ENCODE measurements around the gene HIVEP3. TPM values are rescaled to one million over a fixed set of nuclear protein-coding genes. Genes with fewer than 3 reads are reported as not detected.

Gene HIVEP3
- polyA plus RNA-seq, 1 donor (not counting 4 experiments of a cell fraction or from before 2014, with no cell fraction given), result 1.1 TPM

GRCh38 chr1:41775956-41776585, 142.7 kb downstream of the HIVEP3 start:
- peaks cover 5% of the 10 kb centered on the region for H3K4me1 ChIP-seq (ENCODE audit: control insufficient read depth, extremely low read depth, insufficient read depth, low read length)
- FAIRE-seq (no peak), DNase-seq (ENCODE audit: low read depth, low spot score) (no peak)
- H3K27ac ChIP-seq (ENCODE audit: control insufficient read depth, insufficient read depth, low read length), result no peak overlapping the region
- no peak overlapping the region for H2AFZ ChIP-seq (ENCODE audit: control insufficient read depth, low read length)
- H4K20me1 ChIP-seq (ENCODE audit: control insufficient read depth, extremely low read depth, insufficient read depth, low read length), result no peaks in the 10 kb centered on the region
- TF ChIP-seq EZH2 (IDR thresholded peaks at IDR 0.05; ENCODE audit: low read length) (no peak), CTCF (optimal IDR thresholded peaks at IDR 0.05 in 1 of 3, IDR thresholded peaks at IDR 0.05 in 1 of 3, conservative IDR thresholded peaks at IDR 0.05 in 1 of 3; ENCODE audit: extremely low read depth in 1 of 3, insufficient read depth in 2 of 3, low read length in 3 of 3) (no peak)
- H3K9ac ChIP-seq (ENCODE audit: control insufficient read depth, extremely low read depth, insufficient read depth, low read length), result no peak overlapping the region
- H3K27me3 ChIP-seq (ENCODE audit: control insufficient read depth, extremely low read depth, insufficient read depth, low read length), result peaks cover 6% of the 10 kb centered on the region
- no peaks in the 10 kb centered on the region for H3K36me3 ChIP-seq (ENCODE audit: control insufficient read depth in 2 of 2, extremely low read depth in 1 of 2, insufficient read depth in 2 of 2, low read length in 2 of 2)
- dilution Hi-C loops (cut with MboI; ENCODE audit: extremely low pct_ligation_motif_present, low sequenced_read_pairs), result no loop called here
- no peak overlapping the region for H3K4me2 ChIP-seq (ENCODE audit: control insufficient read depth, extremely low read depth, insufficient read depth, low read depth, low read length)
- H3K79me2 ChIP-seq (ENCODE audit: control insufficient read depth, insufficient read depth, low read length), result no peaks in the 10 kb centered on the region
- no peaks in the 10 kb centered on the region for H3K9me1 ChIP-seq (ENCODE audit: control insufficient read depth, extremely low read depth, insufficient read depth, low read length)
- no peaks in the 10 kb centered on the region for H3K9me3 ChIP-seq (ENCODE audit: control insufficient read depth, low read depth, low read length)
- no peak overlapping the region for H3K4me3 ChIP-seq (ENCODE audit: control insufficient read depth in 2 of 3, extremely low read depth in 1 of 3, insufficient read depth in 2 of 3, low read depth in 1 of 3, low read length in 3 of 3)

- no peaks in the 10 kb centered on the region for H4K20me1 ChIP-seq (ENCODE audit: control insufficient read depth, extremely low read depth, insufficient read depth, low read length)
- peaks cover 6% of the 10 kb centered on the region for H3K27me3 ChIP-seq (ENCODE audit: control insufficient read depth, extremely low read depth, insufficient read depth, low read length)
- H2AFZ ChIP-seq (ENCODE audit: control insufficient read depth, low read length), result no peak overlapping the region
- DNase-seq (ENCODE audit: low read depth, low spot score), result no peak
- no peaks in the 10 kb centered on the region for H3K9me1 ChIP-seq (ENCODE audit: control insufficient read depth, extremely low read depth, insufficient read depth, low read length)
- H3K4me1 ChIP-seq (ENCODE audit: control insufficient read depth, extremely low read depth, insufficient read depth, low read length), result peaks cover 5% of the 10 kb centered on the region
- H3K4me2 ChIP-seq (ENCODE audit: control insufficient read depth, extremely low read depth, insufficient read depth, low read depth, low read length), result no peak overlapping the region
- H3K4me3 ChIP-seq (ENCODE audit: control insufficient read depth in 2 of 3, extremely low read depth in 1 of 3, insufficient read depth in 2 of 3, low read depth in 1 of 3, low read length in 3 of 3), result no peak overlapping the region
- no peak for TF ChIP-seq CTCF (optimal IDR thresholded peaks at IDR 0.05 in 1 of 3, IDR thresholded peaks at IDR 0.05 in 1 of 3, conservative IDR thresholded peaks at IDR 0.05 in 1 of 3; ENCODE audit: extremely low read depth in 1 of 3, insufficient read depth in 2 of 3, low read length in 3 of 3)
- TF ChIP-seq EZH2 (IDR thresholded peaks at IDR 0.05; ENCODE audit: low read length), result no peak
- no peak for FAIRE-seq
- no peak overlapping the region for H3K9ac ChIP-seq (ENCODE audit: control insufficient read depth, extremely low read depth, insufficient read depth, low read length)
- H3K79me2 ChIP-seq (ENCODE audit: control insufficient read depth, insufficient read depth, low read length), result no peaks in the 10 kb centered on the region
- no peaks in the 10 kb centered on the region for H3K36me3 ChIP-seq (ENCODE audit: control insufficient read depth in 2 of 2, extremely low read depth in 1 of 2, insufficient read depth in 2 of 2, low read length in 2 of 2)
- H3K27ac ChIP-seq (ENCODE audit: control insufficient read depth, insufficient read depth, low read length), result no peak overlapping the region
- no peaks in the 10 kb centered on the region for H3K9me3 ChIP-seq (ENCODE audit: control insufficient read depth, low read depth, low read length)
- dilution Hi-C loops (cut with MboI; ENCODE audit: extremely low pct_ligation_motif_present, low sequenced_read_pairs), result no loop called here
Measured at GRCh38 chr1:41774471-41774990, 144.2 kb downstream of the HIVEP3 start.

Measured in keratinocyte (primary cell).